Parathyroid adenoma (tissue), 2 donors: ENCODE data around the gene CELF3.
"Not testable (repeated sequence)": the region's sequence is repeated elsewhere in the genome, so short reads cannot be mapped to it uniquely, and the experiment has no call there.

Experiments used
- H2AFZ ChIP-seq: fragments of 300-600 bp; sonication (generic); one replicate; pipeline ENCODE4 v1.7.0; 2017; ENCODE audit warnings: antibody characterized with exemption, mild to moderate bottlenecking
- H3K27ac ChIP-seq: fragments of 300-600 bp; sonication (generic); one replicate; pipeline ENCODE4 v1.7.0; 2017
- H3K27me3 ChIP-seq: fragments of 300-600 bp; sonication (generic); one replicate; pipeline ENCODE4 v1.7.0; 2017; ENCODE audit warnings: low read length; ENCODE audit not compliant: control insufficient read depth, insufficient read depth
- H3K36me3 ChIP-seq: fragments of 300-600 bp; sonication (generic); one replicate; pipeline ENCODE4 v1.7.0; 2017; ENCODE audit warnings: low read length; ENCODE audit not compliant: control insufficient read depth, insufficient read depth
- H3K4me1 ChIP-seq: fragments of 300-600 bp; sonication (generic); one replicate; pipeline ENCODE4 v1.7.0; 2017; ENCODE audit warnings: control low read depth
- H3K4me2 ChIP-seq: fragments of 300-600 bp; sonication (generic); one replicate; pipeline ENCODE4 v1.7.0; 2017; ENCODE audit warnings: low read length
- H3K4me3 ChIP-seq: fragments of 300-600 bp; sonication (generic); one replicate; pipeline ENCODE4 v1.7.0; 2017; ENCODE audit warnings: low read depth, low read length
- H3K79me2 ChIP-seq: fragments of 300-600 bp; sonication (generic); one replicate; pipeline ENCODE4 v1.7.0; 2017; ENCODE audit warnings: control low read depth
- H3K9ac ChIP-seq: fragments of 300-600 bp; sonication (generic); one replicate; pipeline ENCODE4 v1.7.0; 2017; ENCODE audit warnings: mild to moderate bottlenecking
- H3K9me3 ChIP-seq: fragments of 300-600 bp; sonication (generic); one replicate; pipeline ENCODE4 v1.7.0; 2017; ENCODE audit warnings: low read length; ENCODE audit not compliant: control insufficient read depth
- CTCF ChIP-seq: fragments of 300-600 bp; sonication (generic); IDR thresholded peaks from one replicate; pipeline ENCODE4 v1.7.0; 2017; ENCODE audit warnings: antibody characterized with exemption, mild to moderate bottlenecking
- donor health status: primary hyperparathyroidism.

CELF3 gene

GRCh38 chr1:151737026-151737425, 20.4 kb upstream of the CELF3 start:
- Histone ChIP-seq H3K79me2 (no peaks in the 10 kb centered on the region), H3K9me3 (no peaks in the 10 kb centered on the region), H3K4me1 (peaks cover 11% of the 10 kb centered on the region), H3K27me3 (no peaks in the 10 kb centered on the region), H3K36me3 (no peaks in the 10 kb centered on the region), H3K4me3 (no peak overlapping the region), H3K9ac (no peak overlapping the region), H2AFZ (no peak overlapping the region), H3K4me2 (no peak overlapping the region), H3K27ac (no peak overlapping the region)
- TF ChIP-seq CTCF, result no peak

- H2AFZ ChIP-seq, H3K27me3 ChIP-seq, H3K4me3 ChIP-seq, H3K79me2 ChIP-seq, H3K4me2 ChIP-seq, H3K36me3 ChIP-seq, H3K4me1 ChIP-seq, H3K9me3 ChIP-seq, H3K9ac ChIP-seq, H3K27ac ChIP-seq: not testable (repeated sequence)
Measured at GRCh38 chr1:151733995-151734394, 17.4 kb upstream of the CELF3 start.

GRCh38 chr1:151733126-151733525, 16.5 kb upstream of the CELF3 start:
- Histone ChIP-seq H3K9ac (no peak overlapping the region), H3K4me3 (no peak overlapping the region), H3K4me1 (no peaks in the 10 kb centered on the region), H2AFZ (no peak overlapping the region), H3K27me3 (no peaks in the 10 kb centered on the region), H3K4me2 (no peak overlapping the region), H3K27ac (no peak overlapping the region), H3K79me2 (no peaks in the 10 kb centered on the region), H3K9me3 (no peaks in the 10 kb centered on the region), H3K36me3 (no peaks in the 10 kb centered on the region)
- TF ChIP-seq CTCF, result no peak

- Histone ChIP-seq H3K36me3 (no peaks in the 10 kb centered on the region), H3K9ac (no peak overlapping the region), H3K9me3 (no peaks in the 10 kb centered on the region), H3K4me2 (no peak overlapping the region), H3K4me3 (no peak overlapping the region), H3K27me3 (no peaks in the 10 kb centered on the region), H3K79me2 (no peaks in the 10 kb centered on the region), H3K27ac (no peak overlapping the region), H2AFZ (no peak overlapping the region), H3K4me1 (peaks cover 5% of the 10 kb centered on the region)
- no peak for TF ChIP-seq CTCF
Measured at GRCh38 chr1:151729966-151730291, 13.3 kb upstream of the CELF3 start.

GRCh38 chr1:151729157-151729965, 12.8 kb upstream of the CELF3 start:
- Histone ChIP-seq H3K4me3 (no peak overlapping the region), H3K27ac (peak overlapping the region; percentile 80)

More at GRCh38 chr1:151729157-151729965, 12.8 kb upstream of the CELF3 start:
- H2AFZ ChIP-seq, result no peak overlapping the region
- H3K9me3 ChIP-seq, result no peaks in the 10 kb centered on the region
- no peaks in the 10 kb centered on the region for H3K79me2 ChIP-seq
- H3K4me2 ChIP-seq, result no peak overlapping the region
- H3K27me3 ChIP-seq, result no peaks in the 10 kb centered on the region
- no peaks in the 10 kb centered on the region for H3K36me3 ChIP-seq
- no peak overlapping the region for H3K9ac ChIP-seq
- peaks cover 5% of the 10 kb centered on the region for H3K4me1 ChIP-seq
- TF ChIP-seq CTCF, result no peak
